HG03571 (cell line): Measurements from ENCODE around the gene GDNF.
"Not testable (repeated sequence)": the region's sequence is repeated elsewhere in the genome, so short reads cannot be mapped to it uniquely, and the experiment has no call there.

ENCODE experiments used
- ATAC-seq: cut with Tn5 transposase; IDR thresholded peaks from one replicate; pipeline ENCODE4 v1.9.1; 2021; ENCODE audit not compliant: unreplicated experiment

GDNF gene

DNA sequence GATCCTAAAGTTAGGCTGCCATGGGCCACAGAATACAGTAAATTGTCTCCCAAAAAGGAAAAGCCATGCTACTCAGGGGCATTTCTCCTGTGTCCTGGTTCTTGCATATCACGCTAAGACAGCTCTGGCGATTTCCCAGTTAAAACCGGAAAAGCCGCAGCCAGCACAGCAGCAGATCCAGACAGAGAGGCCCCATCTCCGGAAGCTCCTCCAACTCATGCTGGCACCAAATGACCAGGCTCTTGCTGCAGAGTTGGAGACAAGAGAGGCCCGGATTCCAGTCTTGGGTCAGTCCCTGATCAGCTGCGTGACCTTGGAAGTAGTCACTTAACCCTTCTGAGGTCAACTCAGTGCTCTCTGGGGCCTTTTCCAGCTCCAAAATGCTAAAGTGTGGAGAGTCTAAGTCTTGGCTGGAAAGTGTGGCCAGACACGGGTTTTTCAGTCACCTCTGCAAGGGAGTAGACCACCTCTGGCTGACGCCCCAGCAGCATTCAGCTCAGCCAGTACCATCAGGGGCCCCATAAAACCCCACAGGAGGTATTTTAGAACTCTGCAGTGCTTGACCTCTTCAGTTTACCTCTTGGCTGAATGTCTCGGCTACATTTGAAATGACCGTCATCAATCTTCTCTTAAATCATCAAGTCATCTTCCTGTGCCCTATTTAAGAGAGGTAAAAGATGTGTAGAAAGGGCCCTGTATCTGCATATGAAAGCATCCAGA is 16.2 kb downstream of the GDNF start:
- ATAC-seq: no peak

DNA sequence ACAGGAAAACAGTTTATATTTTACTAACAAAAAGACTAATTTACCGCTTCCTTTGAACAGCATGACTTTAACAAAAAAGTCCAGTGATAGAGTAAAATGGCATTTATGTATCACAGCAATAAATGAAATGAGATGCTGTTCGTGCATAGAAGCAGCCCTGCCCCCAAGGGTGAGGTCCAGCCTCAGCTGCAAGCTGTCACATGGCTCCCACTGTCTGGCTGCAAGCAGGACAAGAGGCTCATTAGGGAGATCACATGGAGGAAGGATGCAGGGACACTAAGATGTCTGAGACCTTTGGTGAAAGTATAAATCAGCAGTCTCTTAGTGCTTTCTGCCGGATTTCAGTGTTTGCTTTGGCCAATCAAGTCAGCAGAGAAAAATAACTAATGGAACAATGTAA is 23.0 kb downstream of the GDNF start:
- ATAC-seq: no peak

DNA sequence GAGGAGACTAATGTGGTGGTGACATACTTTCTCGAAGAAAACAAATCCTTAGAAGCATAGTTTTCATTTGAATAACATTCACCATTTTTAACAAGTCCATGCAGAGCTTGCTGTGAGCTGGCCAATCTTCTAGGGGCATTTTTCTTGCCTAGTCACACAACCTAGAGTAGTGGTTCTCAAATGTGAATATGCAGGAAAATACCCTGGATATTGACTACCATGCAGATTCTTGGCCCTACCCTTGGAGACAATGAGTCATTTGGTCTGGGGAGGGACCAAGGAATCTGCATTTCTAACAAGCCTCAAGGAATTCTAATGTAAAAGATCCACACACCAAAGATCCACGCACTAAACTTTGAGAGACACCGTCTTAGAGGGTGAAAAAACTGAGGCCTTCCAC is 23.5 kb downstream of the GDNF start:
- no peak for ATAC-seq

GRCh38 chr5:37815913-37816312 is 23.9 kb downstream of the GDNF start:
- ATAC-seq: no peak

DNA sequence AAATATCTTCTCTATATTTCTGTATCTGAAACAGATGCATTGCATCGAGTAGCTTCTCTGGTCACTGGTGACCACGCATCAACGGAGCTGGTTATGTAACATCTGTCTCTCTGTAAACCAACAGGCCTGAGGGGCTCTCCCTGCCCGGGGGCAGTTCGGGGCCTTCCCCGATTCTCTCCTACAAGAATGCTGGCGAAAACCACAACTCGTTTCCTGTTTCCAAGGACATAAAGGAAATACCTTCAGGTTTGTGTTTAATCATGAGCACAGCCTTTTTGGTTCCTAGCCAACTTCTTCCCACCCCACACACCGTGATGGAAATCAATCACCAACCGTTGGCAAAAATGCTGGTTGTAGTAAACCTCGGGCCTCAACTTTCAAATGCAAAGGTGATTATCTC is 25.1 kb downstream of the GDNF start:
- no peak for ATAC-seq

GRCh38 chr5:37812365-37812764 is 27.5 kb downstream of the GDNF start:
- no peak for ATAC-seq

GRCh38 chr5:37811866-37812265 is 28.0 kb downstream of the GDNF start:
- ATAC-seq: no peak

GRCh38 chr5:37810311-37810710 is 29.5 kb downstream of the GDNF start:
- ATAC-seq: no peak

- no peak for ATAC-seq
Observed at GRCh38 chr5:37808945-37809344, 30.9 kb downstream of the GDNF start.

DNA sequence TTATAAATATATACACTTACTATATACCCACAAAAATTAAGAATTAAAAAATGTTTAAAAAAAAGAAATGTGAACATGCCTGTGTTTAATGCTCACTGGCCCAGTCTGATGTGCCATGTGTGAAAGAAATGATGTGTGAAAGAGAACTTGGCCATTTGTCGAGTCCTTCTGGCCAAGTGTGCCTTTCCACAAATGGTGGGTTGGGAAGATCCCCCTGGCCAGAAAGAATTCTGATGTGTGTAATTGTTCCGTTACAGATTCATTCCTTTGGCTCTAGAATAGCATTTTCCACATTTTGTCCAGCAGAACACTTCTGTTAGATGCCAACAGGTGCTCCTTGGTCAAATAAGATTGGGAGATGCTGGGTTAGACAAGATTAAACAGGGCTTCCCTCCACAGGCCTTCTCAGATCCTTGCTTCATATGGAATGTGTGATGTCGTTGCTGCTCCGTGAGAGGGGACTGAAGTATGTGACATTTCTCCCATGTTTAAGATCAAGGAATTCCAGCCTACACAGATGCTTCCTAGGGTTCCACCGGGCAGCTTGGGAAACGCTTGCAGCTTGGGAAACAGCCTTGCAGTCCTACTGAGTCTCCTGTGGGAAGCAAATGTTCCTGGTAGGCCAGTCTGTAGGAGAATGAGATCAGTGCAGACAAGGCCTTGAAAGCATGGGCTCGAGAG is 32.1 kb downstream of the GDNF start:
- no peak for ATAC-seq

DNA sequence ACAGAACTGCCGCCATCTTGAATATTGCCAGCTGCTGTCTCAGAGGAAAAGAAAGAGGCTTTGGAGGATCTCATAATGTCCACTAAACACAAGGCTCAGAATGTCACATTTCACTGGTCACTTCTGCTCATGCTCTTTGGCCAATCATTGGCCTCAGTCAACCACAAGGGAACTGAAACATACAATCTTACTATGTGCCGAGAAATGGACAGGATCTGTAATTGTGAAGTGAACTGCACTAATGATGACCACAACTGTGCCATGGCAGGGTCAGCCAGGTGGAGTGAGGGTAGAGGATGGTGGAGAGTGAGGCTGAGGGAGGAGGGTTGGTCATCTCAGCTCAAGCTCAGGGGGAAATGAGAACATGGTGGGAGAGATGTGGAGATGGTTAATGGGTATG is 32.8 kb downstream of the GDNF start:
- no peak for ATAC-seq

GRCh38 chr5:37806476-37806875 is 33.4 kb downstream of the GDNF start:
- no peak for ATAC-seq

DNA sequence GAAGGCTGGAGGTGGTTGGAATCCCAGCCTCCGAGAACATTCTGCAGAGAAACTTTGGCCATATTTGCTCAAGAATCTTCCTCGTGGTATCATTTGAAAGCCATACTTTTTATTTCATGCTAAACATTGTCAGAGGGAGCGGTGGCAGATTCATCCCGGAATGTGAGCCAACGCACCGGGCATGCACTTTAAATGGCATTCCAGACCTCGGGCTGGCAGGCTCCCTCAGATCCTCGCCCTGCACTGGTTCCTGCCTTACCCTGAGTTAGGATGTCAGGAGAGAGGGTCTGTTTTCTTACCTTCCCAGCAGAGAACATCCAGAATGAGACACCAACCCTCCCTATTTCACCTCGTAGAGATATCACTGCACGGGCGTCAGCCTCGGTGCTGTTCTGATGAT is 33.8 kb downstream of the GDNF start:
- ATAC-seq: no peak

- ATAC-seq: no peak
Observed at GRCh38 chr5:37804401-37804800, 35.4 kb downstream of the GDNF start.

GRCh38 chr5:37803487-37803886 is 36.4 kb downstream of the GDNF start:
- ATAC-seq: no peak

DNA sequence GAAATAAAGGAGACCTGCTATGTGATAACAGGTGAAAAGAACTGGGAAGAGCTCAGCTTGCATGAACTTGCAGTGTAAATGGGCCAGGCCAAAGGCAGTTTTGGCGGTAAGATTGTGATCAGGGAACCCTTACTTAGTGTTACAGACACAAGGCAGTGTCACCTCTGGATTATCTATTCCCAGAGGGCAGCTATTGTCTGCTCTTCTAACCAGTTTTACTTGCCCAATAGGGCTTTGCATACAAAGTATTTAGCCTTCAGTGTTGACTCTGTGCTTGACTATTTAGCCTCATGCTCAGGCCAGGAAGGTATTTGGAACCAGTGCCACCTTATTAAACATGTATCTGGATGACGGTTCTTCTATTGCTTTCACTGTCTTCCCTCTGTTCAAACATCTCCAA is 38.3 kb downstream of the GDNF start:
- no peak for ATAC-seq

GRCh38 chr5:37799865-37800421 is 39.9 kb downstream of the GDNF start:
- ATAC-seq: no peak

DNA sequence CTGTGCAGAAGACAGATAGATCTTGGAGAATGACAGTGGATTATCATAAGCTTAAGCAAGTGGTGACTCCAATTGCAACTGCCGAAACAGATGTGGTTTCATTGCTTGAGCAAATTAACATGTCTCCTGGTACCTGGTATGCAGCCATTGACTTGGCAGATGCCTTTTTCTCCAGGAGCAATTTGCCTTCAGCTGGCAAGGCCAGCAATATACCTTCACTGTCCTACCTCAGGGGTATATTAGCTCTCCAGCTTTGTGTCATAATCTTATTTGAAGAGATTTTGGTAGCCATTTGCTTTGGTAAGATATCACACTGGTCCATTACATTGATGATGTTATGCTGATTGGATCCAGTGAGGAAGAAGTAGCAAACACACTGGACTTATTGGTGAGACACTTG is 43.4 kb downstream of the GDNF start:
- not testable (repeated sequence) for ATAC-seq

DNA sequence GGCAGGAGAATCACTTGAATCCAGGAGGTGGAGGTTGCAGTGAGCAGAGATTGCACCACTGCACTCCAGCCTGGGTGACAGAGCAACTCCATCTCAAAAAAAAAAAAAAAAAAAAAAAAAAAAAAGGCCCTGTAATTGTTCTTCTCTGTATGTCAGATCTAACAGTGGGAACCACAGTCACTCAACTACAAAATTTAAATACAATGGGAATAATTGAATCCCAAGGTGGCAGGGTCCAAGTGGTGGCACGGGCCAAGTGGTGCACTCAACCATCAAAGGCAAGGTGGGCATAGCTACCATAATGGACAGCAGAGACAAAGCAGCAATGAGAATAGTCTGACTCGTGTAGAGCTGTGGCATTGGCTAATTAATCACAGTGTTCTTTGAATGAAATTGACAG is 44.5 kb downstream of the GDNF start:
- ATAC-seq: not testable (repeated sequence)

GRCh38 chr5:37792975-37793631 is 46.7 kb downstream of the GDNF start:
- ATAC-seq: no peak

- no peak for ATAC-seq
Observed at GRCh38 chr5:37791321-37791720, 48.5 kb downstream of the GDNF start.

- no peak for ATAC-seq
Observed at GRCh38 chr5:37789991-37790390, 49.9 kb downstream of the GDNF start.
